Stimulated activated CD8-positive, alpha-beta memory T cell treated with anti-CD3 and anti-CD28 coated beads, Interleukin-4, amount 100 ng/mL, for 24 hours (primary cell): ENCODE results near the gene TMEM254.
"Not testable (repeated sequence)": the region's sequence is repeated elsewhere in the genome, so short reads cannot be mapped to it uniquely, and the experiment has no call there.

Experiments used
- DNase-seq: peaks from one replicate; pipeline ENCODE4 v3.0.0-alpha.2; 2020; ENCODE audit warnings: low read depth

The TMEM254 gene

DNA sequence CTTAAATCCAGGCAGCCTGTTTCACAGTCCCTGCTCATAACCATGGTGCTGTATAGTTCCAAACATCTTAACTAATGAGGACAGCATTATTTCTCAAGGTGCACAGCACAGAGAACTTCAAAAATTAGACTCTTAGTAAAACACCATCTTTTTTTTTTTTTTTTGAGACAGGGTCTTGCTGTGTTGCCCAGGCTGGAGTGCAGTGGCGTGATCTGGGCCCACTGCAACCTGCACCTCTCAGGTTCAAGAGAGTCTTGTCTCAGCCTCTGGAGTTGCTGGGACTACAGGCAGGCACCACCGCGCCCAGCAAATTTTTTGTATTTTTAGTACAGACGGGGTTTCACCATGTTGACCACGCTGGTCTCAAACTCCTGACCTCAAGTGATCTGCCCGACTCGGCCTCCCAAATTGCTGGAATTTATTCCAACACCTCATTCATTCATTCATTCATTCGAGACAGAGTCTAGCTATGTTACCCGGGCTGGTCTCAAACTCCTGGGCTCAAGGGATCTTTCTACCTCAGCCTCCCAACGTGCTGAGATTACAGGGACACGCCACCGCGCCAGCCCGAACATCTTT is 507 bp upstream of the TMEM254 start:
- no peak for DNase-seq

- no peak for DNase-seq
These were observed 851 bp downstream of the TMEM254 start for GRCh38 chr10:80079312-80079719.

- DNase-seq, result no peak
These were observed 2.6 kb downstream of the TMEM254 start for GRCh38 chr10:80081026-80081425.

DNA sequence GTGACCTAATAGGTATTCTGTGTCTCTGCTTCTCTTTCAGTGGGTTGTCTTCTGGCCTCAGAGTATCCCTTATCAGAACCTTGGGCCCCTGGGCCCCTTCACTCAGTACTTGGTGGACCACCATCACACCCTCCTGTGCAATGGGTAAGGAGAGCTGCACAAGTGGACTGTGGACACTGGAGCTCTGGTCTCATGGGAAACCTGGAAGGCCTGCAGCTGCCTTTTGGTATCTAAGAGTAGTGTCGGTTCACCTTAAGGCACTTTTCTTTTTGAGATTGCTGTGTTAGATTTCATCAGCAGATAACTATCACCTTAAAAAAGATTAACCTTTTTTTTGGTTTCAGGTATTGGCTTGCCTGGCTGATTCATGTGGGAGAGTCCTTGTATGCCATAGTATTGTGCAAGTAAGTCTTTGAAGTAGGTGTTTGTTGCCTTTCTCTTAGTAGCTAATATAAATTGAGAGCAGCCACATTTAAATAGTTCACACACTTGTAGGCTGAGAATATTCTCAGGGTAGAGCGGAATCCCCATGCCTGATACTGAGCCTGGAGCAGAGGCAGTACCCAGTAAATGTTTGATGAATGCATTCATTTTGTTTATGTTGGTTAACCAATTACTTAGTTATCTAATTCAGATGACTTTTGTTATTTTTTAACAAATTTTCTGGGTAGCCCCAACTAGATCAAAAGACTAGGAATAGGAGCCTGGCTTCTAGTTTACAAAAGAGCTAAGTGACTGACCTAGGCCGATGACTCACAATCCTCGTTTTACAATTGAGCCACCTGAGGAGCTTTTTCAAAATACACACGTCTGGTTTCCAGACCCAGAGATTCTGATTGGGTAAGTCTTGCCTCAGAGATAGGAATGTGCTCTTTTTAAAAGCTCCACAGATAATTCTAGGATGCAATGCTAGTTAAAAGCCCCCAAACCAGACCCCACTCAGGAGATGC is 3.6 kb downstream of the TMEM254 start:
- DNase-seq, result no peak

DNA sequence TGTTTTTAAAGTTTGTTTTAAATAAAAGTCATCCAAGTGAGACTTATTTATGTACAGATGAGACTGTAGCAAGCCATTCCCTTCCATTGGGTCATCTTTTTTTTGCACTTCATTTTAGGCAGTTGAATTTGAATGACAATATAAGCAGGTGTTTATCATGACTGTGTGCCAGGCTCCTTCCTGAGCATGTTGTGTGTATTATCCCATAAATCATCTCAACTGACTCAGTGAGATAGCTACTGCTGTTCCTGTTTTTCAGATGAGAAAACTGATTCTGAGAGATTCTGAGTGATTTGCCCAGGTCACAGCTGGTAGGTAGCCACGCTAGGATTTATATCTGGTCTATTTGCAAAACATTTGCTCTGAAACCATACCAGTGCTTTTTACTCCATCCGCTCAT is 11.7 kb downstream of the TMEM254 start:
- DNase-seq, result no peak

DNA sequence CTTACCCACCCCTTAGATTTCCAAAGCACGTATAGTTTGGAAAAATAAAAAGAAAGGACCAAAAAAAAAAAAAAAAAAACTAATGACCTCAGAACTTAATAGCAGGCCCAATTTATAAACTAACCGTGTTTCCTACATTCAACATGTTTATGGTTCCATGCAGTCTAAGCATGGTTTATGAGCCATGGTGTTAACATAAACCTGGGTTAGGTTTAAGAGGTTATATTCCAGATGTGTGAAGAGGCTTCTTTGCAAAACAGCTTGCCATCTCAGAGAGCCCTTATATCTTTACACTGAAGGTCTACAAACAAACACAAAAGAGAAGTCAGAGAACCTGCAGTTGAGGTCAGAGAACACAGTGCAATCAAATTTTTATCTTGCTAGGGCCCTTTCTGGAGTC is 15.8 kb downstream of the TMEM254 start:
- DNase-seq, result no peak

- DNase-seq, result not testable (repeated sequence)
These were observed 19.8 kb downstream of the TMEM254 start for GRCh38 chr10:80098272-80098671.

DNA sequence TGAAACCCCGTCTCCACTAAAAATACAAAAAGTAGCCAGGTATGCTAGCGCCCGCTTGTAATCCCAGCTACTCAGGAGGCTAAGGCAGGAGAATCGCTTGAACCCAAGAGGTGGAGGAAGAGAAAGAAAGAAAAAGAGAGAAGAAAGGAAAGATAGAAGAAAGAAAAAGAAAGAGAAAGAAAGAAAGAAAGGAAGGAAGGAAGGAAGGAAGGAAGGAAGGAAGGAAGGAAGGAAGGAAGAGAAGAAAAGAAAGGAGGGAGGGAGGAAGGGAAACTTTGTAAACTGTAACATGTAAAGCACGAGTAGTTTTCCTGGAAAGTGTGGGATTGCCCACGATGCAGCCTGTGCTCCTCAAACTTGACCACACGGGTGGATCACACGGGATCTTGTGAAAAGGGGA is 20.8 kb downstream of the TMEM254 start:
- DNase-seq, result not testable (repeated sequence)

GRCh38 chr10:80100116-80100515 is 21.7 kb downstream of the TMEM254 start:
- DNase-seq, result no peak

DNA sequence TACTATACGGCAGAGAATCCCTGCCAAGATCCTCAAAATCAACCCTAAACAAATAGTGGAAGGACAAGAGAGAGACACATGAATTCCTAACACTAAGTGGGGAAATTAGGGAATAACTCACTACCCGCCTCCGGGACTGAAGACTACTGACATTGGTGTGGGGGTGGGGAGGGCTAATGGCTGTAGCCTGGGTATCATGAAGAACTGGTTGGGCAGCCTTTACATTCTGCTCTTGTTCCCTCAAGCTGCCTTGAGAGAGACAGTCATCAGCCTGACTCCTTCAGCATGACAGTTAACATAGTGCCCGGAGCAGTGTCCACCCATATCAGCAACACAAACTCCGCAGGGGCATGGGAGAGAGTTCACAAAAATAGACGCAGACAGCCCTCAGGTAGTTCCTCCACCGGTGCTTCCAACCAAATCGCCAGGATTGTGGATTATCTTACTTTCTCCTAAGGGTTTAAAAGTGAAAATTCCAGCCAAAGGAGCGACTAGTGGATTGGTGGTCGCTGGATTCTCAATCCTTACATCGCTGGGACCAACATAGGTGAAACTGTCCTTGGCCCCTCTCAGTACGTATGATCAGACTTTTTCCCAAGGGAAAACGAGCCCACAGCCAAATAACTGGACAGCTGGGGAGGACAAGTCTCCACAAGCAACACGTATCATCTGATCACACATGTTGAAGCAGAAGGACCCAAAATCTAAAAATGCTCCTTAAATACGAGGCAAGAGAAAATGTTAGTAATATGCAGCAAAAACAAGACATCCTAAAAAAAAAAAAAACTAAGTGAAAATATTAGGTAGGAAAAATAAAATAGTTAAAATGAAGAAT is 22.6 kb downstream of the TMEM254 start:
- DNase-seq, result no peak

DNA sequence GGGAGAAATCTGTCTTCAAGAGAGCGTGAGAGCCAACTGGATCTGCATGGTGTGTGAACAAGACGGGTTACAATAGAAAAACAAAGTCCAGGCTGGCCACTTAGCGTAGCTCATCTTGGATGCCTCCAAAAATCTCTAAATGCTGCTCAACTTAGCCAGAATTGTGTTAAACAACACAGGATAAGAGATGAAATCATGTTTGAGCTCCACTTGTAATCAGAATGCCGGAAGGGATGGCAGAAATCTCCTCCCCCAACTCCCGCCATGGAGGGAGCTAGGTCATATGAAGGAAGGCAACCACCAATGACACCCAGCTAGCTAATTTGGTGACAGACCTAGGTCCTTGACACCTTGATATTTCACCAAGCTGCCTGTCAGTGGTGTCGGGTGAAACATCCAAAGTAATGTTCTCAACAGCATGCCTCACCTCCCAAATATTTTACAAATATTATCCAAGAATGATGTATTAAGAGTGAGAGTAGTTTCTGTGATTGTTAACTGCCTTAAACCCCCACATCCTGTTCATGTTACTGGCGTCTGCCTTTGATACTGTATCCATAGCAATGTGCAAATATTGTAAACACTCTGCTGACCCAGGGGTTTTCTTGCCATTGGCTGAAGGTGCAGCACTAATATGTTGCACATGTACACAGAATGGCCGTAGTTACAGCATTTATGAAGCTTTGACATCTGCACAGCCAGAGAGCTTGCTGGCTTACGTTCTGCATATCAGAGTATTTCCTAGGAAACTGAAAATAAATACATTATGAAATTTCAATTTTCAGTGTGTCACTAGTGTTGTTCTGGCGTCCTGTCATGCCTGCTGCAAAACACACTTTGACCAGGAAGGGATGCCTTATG is 25.8 kb downstream of the TMEM254 start:
- no peak for DNase-seq

- no peak for DNase-seq
These were observed 30.2 kb downstream of the TMEM254 start for GRCh38 chr10:80108576-80109239.

- DNase-seq, result no peak
These were observed 32.5 kb downstream of the TMEM254 start for GRCh38 chr10:80110986-80111385.

DNA sequence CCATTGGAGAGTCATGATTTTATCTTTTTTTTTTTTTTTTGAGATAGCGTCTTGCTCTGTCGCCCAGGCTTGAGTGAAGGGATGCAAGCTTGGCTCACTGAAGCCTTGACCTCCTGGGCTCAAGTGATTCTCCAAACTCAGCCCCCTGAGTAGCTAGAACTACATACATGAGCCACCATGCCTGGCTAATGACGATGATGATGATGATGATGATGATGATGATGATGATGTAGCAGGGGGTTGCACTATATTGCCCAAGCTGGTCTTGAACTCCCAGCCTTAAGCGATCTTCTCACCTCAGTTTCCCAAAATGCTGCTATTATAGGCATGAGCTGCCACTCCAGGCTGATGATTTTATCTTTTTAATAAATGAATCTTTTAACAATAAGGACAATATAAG is 40.2 kb downstream of the TMEM254 start:
- no peak for DNase-seq

DNA sequence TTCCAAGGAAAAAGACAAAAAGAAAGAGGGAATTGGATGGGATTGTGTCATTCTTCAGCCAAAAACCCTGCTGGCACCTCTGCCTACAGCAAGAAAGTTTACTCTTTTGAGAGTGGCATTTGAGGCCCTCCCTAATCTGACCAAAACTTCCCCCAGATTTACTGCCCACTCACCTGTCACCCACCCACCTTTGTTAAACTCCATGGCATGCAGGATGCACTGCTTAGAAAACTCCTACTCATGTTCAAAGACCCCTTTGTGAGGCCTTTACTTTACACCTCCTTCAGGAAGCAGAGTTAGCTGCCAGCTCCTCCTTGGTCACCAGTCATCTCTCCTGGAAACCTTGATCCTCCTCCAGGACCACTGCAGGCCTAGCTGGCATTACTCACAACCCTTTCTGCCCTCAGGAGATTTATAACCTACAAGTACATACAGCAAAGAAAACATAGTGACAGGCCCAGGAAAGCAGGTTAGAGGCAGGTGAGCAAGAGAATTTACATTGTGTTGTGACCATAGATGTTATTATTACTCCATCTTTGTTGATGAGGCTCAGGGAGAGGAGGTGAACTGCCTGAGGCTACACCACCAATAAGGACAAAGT is 43.7 kb downstream of the TMEM254 start:
- no peak for DNase-seq

GRCh38 chr10:80122746-80123145 is 44.3 kb downstream of the TMEM254 start:
- DNase-seq, result no peak

DNA sequence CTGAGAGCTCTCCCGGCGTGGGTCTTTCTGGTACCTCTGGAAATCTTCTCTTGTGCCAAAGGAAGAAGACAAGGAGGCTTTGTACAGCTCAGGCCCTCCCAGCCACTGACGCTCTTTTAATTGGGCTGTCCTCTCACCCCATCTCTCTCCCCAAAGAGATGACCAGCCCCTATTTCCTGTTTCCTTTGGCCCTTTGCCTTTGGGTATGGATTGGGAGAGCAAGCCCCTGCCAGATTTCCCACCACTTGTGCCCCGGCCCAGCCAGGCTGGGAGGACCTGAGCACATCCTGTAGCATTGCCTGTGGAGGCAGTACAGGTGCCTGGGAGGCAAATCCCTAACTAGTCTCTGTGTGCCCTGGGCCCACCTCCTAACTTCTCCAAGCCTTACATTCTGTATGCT is 48.4 kb downstream of the TMEM254 start:
- DNase-seq, result no peak

GRCh38 chr10:80131499-80131901 is 53.0 kb downstream of the TMEM254 start:
- no peak for DNase-seq

DNA sequence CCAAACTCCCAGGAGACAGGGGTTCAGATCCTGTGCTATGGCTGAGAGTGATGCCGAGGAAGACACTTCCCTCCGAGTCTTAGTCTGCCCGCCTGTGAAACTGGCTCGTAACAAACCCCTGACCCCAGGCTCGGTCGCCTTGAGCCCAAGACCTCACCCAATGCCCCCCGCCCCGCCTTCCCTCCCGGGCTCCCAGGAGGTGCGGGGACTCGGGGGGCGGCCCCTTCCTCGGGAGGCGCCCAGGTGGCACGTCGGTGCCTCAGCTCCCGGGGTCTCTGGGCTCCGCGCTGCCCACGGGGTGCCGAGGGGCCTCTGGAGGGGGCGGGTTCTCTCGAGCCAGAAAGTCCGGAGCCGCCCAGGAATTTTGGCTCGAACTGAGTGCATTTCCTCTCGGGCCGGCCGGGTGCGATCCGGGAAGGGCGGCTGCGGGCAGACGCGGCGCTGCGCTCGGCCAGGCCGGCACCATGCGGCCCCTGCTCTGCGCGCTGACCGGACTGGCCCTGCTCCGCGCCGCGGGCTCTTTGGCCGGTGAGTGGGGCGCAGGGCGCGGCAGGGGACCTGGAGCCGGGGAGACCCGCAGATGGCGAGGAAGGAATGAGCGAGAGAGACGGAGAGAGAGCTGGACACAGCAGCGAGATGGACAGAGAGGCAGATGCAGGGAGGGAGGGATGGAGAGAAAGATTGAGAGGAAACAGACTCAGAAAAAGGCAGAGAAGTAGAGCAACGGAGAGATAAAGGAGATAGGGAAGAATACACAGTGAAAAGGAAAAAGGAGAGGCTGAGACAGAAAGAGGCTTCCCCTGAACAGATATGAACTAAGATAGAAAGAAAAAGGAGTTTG is 54.1 kb downstream of the TMEM254 start, which contains the start of gene PLAC9:
Gene PLAC9, plus strand, starts transcription at position 432 of the 841 bp plus-strand sequence. Its CDS starts 33 bp downstream, at position 465.
- DNase-seq, result no peak

- DNase-seq, result no peak
These were observed 54.7 kb downstream of the TMEM254 start for GRCh38 chr10:80133206-80133605.
